GM21723 (cell line): Measurements from ENCODE around the gene TRAF7.
"Not testable (repeated sequence)": the region's sequence is repeated elsewhere in the genome, so short reads cannot be mapped to it uniquely, and the experiment has no call there.

Source experiments
- ATAC-seq: cut with Tn5 transposase; IDR thresholded peaks from one replicate; pipeline ENCODE4 v1.9.1; 2021; ENCODE audit warnings: mild to moderate bottlenecking, moderate library complexity; ENCODE audit not compliant: unreplicated experiment

TRAF7 gene

DNA sequence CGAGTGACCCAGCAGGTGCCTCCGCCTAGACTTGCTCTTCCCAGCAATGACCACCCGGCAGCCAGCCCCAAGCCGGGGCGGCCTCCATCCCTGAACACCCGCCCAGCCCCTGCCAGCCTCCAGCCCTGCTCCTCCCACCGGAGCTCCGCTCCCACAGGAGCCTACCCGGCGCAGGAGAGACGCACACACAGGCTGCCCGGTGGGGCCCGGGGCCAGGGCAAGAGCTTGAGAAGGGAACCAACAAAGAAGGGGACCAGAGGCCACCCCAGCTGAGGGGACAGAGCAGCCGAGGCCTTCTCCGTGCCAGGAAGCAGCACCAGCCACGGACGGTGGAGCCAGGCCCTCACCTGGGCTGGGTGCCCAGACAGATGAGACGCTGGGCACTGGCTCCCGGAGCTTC is 33.7 kb upstream of the TRAF7 start:
- ATAC-seq: no peak

DNA sequence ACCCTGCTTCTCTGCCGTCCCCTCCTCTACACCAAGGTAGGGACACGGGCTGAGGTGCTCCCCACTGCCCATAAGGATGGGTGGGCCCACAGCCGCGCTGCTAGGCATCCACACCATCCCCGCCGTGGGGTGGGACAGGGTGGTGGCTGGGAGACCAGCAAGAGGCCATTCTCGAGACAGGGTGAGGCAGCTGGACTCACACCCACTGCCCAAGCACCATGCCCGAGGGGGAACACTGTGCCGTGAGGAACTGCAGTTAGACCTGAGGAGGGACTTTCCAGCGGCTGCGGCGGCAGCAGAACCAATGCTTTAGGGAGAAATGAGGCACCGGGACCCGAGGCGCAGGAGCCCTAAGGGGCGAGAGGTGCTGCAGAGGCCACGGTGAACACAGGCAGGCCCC is 33.2 kb upstream of the TRAF7 start:
- no peak for ATAC-seq

DNA sequence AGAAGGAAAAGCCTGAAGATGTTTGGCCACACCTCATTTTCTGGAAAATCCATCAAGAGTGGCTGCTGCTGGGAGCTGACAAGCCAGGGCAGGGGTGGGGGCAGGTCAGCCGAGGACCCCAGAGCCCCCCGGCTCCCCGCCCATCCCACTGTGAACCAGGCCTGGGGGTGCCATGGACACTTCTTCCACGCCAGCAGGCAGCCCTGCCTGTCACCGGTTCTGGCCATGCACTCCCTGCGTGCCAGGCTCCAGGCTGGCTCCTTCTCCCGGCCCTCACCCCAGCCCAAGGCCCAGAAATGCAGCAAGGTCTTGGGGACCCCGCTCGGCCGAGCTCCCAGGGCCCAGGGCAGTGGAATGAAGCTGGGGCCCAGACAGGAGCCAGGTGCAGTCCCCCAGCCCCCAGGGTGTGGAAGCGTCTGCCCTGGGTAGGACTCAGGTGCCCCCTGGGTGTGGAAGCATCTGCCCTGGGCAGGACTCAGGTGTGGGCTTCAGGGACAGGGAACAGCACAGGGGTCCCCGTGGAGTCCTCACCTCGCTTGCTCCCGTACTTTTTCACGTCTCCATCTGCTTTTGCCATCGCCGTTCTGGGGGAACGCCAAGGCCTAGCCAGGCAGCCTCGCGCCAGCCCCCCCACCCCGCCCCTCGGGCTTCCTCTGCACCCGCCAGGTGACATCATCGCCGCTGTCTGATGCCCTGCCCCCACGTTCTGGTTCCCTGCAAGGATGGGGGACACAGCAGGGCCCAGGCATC is 32.5 kb upstream of the TRAF7 start:
- not testable (repeated sequence) for ATAC-seq

DNA sequence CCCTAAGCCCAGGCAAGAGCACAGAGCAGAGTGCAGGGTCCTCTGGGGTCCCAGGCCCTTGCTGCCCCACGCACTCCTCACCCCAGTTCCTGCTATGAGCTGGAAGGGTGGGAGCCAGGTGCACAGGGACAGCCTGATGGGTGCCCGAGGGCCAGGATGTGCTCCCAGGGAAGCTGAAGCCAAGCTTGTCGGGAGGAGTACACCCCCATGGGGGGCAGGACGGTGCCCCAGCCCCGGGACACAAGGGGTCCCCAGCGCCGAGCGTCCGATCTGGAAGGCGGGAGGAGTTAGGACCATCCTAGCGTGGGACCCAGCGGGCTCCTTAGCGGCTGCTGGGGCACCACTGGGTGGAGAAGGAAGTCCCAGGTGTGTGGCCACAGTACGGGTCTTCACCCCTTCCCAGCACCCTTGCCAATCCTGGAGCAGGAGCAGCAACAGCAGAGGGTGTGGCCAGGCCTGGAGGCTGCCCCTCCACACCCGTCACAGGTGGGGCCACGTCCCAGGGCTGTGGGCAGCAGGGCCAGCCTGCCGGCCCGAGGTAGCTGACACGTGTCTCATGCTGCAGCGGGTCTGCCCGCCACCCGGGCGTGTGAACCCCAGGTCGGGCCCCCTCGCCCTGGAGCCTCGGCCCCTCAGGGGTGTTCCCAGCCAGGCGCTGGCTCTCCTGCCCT is 31.7 kb upstream of the TRAF7 start:
- ATAC-seq: not testable (repeated sequence)

DNA sequence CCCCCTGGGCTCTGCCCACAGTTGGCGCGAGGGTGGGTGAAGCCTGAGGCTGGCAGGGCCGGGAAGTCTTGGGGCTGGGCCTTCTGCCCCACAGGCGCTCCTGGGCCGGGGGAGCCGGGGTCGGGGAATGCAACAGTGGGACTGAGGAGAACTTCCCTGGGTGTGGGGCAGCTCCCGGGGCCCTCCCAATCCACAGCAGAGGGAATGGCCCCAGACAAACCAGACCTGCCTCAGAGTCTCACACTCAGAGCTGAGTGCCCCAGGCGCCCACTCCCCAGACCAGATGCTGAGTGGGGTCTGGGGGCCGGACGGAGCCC is 31.2 kb upstream of the TRAF7 start:
- not testable (repeated sequence) for ATAC-seq

DNA sequence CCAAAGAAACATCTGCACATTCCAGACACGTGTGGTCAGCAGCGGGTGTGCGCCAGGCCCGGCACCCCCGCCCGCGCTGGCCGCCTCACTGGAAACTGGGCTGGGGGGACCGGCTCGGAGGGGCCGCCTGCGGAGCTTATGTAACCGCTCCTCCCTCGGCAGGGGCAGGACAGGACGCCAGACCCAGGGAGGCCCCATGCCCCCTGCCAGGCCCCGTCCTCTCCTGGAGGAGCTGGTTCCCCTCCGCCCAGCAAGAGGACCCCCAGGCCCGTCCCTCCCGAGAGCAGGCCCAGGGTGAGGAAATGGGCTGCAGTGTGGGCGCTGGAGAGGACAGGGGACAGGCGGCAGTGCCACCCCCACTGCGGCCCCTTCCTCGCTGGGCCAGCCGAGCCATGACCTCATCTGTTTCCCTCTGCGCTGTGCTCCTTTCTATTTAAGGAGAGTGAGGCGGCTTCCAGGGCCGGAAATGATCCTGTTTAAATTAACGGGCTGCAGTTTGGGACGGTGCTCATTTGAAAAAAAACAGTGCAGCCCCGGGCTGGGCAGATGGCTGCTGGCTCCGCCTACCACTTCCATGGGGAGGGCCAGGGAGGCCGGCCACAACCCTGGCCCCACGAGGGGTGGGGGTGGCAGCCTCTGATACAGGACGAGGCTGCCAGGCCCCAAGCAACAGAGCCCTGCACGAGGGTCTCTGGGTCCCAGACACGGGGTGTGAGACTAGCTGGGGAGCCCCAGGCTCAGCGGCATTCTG is 30.7 kb upstream of the TRAF7 start:
- not testable (repeated sequence) for ATAC-seq

DNA sequence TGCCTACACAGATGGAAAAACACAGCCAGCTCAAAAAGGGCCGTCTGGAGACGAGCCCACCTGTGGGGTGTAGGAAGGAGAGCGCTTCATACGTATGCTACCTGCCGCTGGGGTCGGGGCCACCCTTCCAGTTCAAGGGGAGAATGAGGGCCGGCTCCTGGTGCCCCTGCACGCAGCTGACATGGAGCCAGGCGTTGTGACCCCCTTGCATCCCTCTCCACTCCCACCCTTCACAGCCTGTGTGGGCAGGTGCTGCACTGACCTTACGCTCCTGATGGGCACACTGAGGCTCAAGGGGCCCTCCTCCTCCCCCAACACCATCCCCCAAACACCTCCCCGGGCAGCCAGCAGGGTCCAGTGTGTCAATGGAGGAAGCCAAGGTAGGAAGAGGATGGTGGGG is 30.0 kb upstream of the TRAF7 start:
- ATAC-seq: not testable (repeated sequence)

DNA sequence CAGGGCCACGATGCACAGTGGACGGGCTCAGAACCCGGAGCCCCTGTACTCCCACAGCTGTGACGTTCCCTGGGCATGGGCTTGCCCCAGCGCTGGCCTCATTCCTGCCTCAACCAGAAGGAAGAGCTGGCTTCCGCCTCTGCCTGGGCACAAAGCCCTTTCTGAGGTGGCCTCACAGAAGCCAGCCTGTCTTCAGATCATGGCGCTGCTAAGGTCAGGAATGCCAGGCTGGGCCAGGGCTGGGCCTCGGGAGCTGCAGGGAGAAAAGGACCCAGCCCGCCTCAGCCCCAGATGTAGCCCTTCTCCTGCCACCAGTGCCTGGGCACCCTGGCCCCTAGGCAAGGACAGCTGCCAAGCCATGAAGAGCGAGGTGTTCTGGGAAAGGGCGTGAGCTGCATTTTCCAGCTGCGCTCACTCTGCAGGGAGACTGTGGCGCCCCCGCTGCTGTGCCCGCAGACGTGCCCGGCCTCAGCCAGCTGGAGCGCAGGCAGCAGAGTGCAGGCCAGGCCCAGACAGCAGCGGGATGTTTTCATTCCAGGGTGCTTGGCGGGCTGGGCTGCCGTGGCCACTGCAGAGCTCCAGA is 29.3 kb upstream of the TRAF7 start:
- ATAC-seq: not testable (repeated sequence)

DNA sequence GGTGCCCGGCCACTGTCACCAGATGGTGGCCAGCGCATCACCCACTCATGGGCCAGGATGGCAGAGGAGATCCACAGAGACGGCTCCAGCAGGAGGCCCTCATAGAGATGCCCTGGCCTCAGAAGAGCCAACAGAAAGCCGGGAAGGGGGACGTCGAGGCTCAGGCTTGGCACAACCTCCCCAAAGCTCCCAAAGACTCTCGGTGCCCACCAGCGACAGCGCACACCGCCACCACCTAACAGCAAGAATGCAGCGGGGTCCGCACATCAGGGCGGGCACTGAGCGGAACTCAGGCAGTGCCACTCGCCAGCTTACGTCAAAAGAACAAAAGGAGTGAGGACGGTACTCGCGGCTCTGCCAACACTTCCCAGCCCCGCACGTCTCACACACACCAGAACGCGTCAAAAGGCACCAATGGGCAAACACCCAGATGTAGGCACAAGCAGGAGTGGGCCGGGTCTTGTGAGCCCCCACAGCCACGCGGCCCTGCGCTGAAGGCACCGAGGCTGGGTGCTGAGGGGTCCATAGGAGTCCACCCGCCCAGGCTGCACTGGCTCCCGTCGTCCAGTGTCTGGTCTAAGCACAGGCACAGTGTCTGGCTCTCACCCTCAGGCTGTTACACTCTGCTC is 28.5 kb upstream of the TRAF7 start:
- ATAC-seq: not testable (repeated sequence)

DNA sequence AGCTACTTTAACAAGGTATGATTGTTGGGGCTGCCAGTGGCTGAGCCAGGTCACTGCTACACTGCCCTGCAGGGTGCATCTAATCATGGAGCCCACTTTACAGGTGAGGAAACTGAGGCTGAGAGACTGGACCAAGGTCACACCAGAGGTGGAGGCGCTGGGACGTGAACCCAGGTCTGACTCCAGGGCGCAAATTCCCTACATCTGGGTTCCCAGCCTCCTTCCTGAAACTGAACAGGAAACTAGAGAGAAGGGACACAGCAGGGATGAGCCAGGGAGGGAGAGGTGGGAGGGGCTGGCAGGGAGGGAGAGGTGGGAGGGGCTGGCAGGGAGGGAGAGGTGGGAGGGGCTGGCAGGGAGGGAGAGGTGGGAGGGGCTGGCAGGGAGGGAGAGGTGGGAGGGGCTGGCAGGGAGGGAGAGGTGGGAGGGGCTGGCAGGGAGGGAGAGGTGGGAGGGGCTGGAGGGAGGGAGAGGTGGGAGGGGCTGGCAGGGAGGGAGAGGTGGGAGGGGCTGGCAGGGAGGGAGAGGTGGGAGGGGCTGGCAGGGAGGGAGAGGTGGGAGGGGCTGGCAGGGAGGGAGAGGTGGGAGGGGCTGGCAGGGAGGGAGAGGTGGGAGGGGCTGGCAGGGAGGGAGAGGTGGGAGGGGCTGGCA is 27.8 kb upstream of the TRAF7 start:
- not testable (repeated sequence) for ATAC-seq

DNA sequence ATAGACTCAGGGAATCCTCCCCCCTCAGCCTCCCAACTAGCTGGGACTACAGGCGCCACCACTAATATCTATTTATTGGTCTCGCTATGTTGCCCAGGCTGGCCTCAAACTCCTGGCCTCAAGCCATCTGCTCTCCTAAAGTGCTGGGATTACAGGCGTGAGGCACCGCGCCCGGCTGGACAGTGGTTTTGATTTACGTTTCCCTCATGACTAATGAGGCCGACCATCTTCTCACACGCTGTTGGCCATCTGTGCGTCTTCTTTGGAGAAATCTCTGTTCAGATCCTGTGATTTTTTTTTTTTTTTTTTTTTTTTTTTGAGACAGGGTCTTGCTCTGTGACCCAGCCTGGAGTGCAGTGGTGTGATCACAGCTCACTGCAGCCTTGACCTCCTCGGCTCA is 26.3 kb upstream of the TRAF7 start:
- not testable (repeated sequence) for ATAC-seq

DNA sequence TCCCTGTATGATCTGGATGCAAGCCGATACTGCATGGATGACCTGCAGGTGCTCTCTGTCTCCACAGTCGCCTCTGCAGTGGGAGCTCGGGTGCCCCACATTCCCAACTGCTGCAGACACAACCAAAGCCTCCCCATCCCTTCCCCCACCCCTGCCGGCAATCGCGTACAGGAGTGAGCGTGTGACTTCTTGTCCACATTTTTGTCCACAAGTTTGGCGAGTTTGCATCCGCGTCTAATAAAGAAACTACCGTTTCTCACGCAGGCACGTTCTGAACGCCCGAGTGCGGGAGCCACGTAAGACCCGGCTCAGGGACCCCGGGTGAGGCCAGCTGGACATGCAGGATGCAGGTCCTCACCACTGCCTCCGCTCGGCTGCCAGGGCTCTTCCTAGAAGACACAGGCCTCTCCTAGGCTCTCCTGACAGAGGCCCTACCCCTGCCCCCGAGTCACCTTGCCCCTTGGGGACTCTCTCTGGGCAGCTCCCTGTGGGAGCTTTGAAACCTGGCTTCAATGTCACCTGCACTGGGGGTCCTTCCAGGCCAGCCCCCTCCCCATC is 25.6 kb upstream of the TRAF7 start:
- not testable (repeated sequence) for ATAC-seq

DNA sequence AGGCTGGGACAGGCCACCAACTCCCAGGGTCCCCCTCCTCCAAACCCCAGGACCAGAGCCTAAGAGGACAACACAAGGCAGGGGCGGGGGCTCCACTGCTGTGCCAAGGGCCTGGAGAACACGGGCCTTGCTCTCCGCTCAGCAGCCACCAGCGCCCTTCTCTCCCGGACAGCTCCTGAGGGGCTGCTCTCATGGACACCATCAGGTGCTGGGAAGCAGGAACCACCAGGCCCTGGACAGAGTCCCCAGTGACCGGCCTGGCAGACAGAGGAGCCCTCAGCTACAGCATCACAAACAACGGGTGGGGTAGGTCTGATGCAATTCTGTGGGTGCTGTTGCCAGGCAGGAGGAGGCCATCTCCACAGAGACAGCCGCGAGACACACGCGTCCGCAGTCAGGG is 21.8 kb upstream of the TRAF7 start:
- not testable (repeated sequence) for ATAC-seq

DNA sequence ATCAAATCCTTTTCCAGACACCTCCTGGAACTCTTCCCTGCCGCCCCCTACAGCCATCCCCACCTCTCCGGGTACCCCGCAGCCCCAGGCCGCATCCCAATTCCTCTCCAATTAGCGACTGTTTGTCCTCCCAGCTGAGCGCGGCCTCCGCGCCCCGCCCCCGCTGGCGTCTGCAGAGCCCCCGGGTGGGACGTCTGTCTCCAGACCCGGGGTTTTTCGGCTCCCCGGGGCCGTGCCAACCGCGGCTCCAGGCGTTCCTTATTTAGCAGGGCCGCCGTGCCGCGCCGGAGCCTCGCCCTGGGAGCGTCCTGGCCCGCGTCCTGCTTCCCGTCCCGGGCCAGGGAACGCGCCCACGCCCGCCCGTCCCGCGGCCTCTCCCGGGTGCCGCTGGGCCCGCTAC is 20.5 kb upstream of the TRAF7 start:
- ATAC-seq: not testable (repeated sequence)

DNA sequence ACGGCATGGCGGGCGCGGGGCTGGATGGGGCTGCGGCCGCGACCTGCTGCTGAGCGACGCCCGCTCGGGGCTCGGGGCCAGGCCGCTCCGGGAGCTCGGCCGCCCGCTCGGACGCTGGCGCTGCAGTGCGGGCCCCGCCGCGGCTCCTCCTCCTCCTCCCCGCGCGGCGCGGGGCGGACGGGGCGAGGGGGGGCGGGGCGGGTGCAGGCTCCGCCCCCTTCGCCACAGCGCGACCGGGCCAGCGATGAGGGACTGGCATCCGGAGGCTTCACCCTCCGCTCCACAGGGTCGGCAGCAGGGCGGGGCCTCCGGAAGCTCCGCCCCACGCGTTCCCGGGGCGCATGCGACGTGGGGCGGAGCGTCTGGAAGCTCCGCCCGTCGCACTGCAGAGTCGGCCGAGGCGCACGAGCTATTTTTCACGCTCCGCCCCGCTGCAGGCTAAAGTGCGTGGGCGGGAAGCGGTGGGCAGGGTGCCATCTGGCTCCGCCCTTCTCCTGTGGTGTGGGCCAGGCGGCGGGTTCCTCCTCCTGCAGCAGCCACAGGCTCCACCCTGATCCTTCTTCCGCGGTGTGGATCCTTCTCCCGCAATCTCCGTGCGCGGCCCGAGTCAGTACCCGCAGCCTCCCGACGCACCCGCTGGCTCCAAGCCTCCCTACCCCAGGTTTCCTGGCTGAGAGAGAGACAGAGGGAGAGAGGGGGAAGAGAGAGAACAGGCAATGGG is 19.7 kb upstream of the TRAF7 start, which contains the start of gene PKD1:
TSS of gene PKD1 (minus strand) at position 129 of the 721 bp plus-strand sequence. CDS start 209 bp downstream, outside the sequence.
- not testable (repeated sequence) for ATAC-seq

DNA sequence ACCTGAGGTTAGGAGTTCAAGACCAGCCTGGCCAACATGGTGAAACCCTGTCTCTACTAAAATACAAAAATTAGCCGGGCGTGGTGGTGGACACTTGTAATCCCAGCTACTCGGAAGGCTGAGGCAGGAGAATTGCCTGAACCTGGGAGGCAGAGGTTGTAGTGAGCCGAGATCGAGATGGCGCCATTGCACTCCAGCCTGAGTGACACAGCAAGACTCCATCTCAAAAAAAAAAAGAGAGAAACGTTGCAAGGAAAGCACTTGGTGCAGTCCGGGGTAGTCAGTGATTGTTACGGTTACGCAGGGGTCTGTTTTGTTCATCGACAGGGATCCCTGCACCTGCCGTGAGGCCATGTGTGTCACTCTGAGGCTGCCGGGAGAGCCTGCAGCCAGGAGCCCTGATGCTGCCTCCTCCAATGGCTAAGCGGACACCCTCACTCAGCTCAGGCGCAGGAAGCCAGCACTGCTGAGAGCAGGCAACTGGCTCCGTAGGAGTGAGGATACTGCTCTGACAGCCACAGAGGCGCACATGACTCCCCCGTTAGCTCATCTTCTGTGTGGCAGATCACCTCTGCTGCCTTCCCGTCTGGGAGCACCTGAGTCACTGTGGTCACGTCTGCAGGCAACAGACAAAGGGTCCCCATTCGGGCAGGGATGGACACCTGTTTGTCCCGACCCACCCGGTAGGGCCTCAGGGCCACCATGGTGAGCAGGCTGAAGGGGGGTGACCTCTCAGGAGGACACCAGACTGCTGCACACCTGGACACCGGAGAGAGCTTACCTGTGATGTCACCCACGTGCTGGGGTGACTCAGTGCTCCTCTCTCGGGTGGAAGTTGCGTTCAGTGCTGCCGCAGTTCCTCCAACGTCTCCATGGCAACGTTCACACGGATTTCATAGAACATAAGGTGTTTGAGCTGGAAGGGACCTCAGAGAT is 12.4 kb upstream of the TRAF7 start:
- no peak for ATAC-seq

DNA sequence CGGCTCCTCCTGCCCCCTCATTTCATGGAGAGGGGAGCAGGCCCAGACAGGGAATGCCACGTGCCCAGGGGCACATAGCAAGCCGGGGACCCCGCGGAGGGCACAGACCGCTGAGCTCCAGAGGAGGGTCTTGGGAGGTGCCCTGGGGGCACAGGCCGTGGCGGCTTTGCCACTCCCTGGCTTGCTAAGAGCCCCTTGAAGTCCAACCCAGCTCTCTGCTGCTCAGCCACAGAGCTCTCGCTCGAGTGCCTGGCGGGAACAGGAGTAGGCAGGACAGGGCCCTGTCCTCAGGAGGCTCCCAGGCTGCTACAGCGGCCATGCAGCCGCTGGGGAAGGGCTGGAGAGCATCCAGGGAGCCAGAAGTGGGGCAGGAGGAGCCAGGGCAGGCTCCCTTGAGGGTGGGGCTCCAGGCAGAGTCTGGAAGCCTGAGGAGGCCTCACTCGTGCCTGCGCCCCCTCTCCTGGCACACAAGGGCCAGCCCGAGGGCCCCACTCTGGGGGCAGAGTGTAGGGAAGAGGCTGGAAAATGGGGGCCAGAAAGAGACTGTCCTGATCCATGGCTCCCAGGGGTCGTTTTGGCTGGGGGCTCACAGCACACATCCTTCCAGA is 11.6 kb upstream of the TRAF7 start:
- no peak for ATAC-seq

DNA sequence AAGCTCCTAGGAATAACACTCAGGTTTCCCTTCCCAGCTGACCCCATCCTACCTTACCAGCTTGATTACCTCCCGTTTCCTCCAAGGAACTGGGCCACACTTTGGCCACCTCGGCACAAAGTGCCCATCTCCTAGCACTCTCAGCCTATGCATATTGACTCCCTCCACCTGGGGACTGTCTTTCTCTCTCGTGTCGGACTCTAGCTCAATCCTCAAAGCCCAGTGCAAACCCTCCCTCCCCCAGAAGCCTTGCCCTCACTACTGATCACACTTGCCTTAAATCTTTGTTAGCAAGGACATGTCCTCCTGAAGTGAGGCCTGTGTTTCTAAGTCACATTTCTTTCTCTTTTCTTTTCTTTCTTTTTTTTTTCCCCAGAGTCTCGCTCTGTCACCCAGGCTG is 9.7 kb upstream of the TRAF7 start:
- no peak for ATAC-seq
